ENCODE measurements around the gene FAM163B. TPM values are rescaled to one million over a fixed set of nuclear protein-coding genes. Genes with fewer than 3 reads are reported as not detected.

Gene FAM163B
- total RNA-seq, 1 donor from 2014 or later: not detected

- no peak overlapping the region for H3K4me3 Mint-ChIP-seq
- intact Hi-C loops (cut with micrococcal nuclease): no loop called here
- no peak overlapping the region for H3K27ac Mint-ChIP-seq
- ChIA-PET POLR2A (no interaction called here), CTCF (no interaction called here)
- H3K27me3 Mint-ChIP-seq: peaks cover 39% of the 10 kb centered on the region
- DNase-seq (no peak), ATAC-seq (ENCODE audit: low read depth) (no peak)
- no peaks in the 10 kb centered on the region for H3K9me3 Mint-ChIP-seq
- no peak for TF ChIP-seq CTCF (IDR thresholded peaks at IDR 0.05)
- H3K36me3 Mint-ChIP-seq (ENCODE audit: low read depth): no peaks in the 10 kb centered on the region
- H3K4me1 Mint-ChIP-seq: peaks cover 20% of the 10 kb centered on the region
Observed at GRCh38 chr9:133575186-133576030, 33.8 kb downstream of the FAM163B start.

GRCh38 chr9:133574771-133575170, 34.4 kb downstream of the FAM163B start:
- H3K27me3 Mint-ChIP-seq: peaks cover 38% of the 10 kb centered on the region
- intact Hi-C loops (cut with micrococcal nuclease): no loop called here
- no peak for TF ChIP-seq CTCF (IDR thresholded peaks at IDR 0.05)
- no peaks in the 10 kb centered on the region for H3K9me3 Mint-ChIP-seq
- H3K4me1 Mint-ChIP-seq: peaks cover 20% of the 10 kb centered on the region
- no peak overlapping the region for H3K4me3 Mint-ChIP-seq
- DNase-seq: no peak
- no peaks in the 10 kb centered on the region for H3K36me3 Mint-ChIP-seq (ENCODE audit: low read depth)
- H3K27ac Mint-ChIP-seq: no peak overlapping the region
- ChIA-PET POLR2A (no interaction called here), CTCF (no interaction called here)
- no peak for ATAC-seq (ENCODE audit: low read depth)

GRCh38 chr9:133573791-133574515, 35.2 kb downstream of the FAM163B start:
- intact Hi-C loops (cut with micrococcal nuclease): no loop called here
- no peak overlapping the region for H3K27ac Mint-ChIP-seq
- peaks cover 13% of the 10 kb centered on the region for H3K4me1 Mint-ChIP-seq
- ChIA-PET CTCF (no interaction called here), POLR2A (no interaction called here)
- no peak for ATAC-seq (ENCODE audit: low read depth)
- no peak for DNase-seq
- no peak overlapping the region for H3K4me3 Mint-ChIP-seq
- no peak for TF ChIP-seq CTCF (IDR thresholded peaks at IDR 0.05)
- no peaks in the 10 kb centered on the region for H3K9me3 Mint-ChIP-seq
- no peaks in the 10 kb centered on the region for H3K36me3 Mint-ChIP-seq (ENCODE audit: low read depth)
- peaks cover 31% of the 10 kb centered on the region for H3K27me3 Mint-ChIP-seq

GRCh38 chr9:133572821-133573361, 36.3 kb downstream of the FAM163B start:
- POLR2A ChIA-PET: no interaction called here
- no peak for DNase-seq
- peaks cover 27% of the 10 kb centered on the region for H3K27me3 Mint-ChIP-seq

More at GRCh38 chr9:133572821-133573361, 36.3 kb downstream of the FAM163B start:
- intact Hi-C loops (cut with micrococcal nuclease): no loop called here
- H3K4me1 Mint-ChIP-seq: peaks cover 8% of the 10 kb centered on the region
- H3K4me3 Mint-ChIP-seq: no peak overlapping the region
- TF ChIP-seq CTCF (IDR thresholded peaks at IDR 0.05): no peak
- H3K27ac Mint-ChIP-seq: no peak overlapping the region
- CTCF ChIA-PET: no interaction called here
- H3K9me3 Mint-ChIP-seq: no peaks in the 10 kb centered on the region
- no peaks in the 10 kb centered on the region for H3K36me3 Mint-ChIP-seq (ENCODE audit: low read depth)
- ATAC-seq (ENCODE audit: low read depth): no peak

Measured in activated B cell treated with CpG ODN at 0.5 μM for 24 hours (primary cell).